Ascending aorta (tissue), 2 donors: ENCODE data around the gene OR52N4. TPM values are rescaled to one million over a fixed set of nuclear protein-coding genes. Genes with fewer than 3 reads are reported as not detected.

ENCODE experiments used
- DNase-seq, 2 donors: peaks; one replicate each; pipeline ENCODE4 v3.0.0-alpha.2; 2019; ENCODE audit warnings: low spot score in 2 of 2
- H3K27ac ChIP-seq, 2 donors: fragments of 200-600 bp; sonication (generic); one replicate each; pipeline ENCODE4 v1.5.1; 2016 to 2017; ENCODE audit warnings: mild to moderate bottlenecking in 1 of 2
- H3K27me3 ChIP-seq: fragments of 200-600 bp; sonication (generic); one replicate; pipeline ENCODE4 v1.5.1; 2017
- H3K36me3 ChIP-seq, 2 donors: fragments of 200-600 bp; sonication (generic); one replicate each; pipeline ENCODE4 v1.5.1; 2016
- H3K4me1 ChIP-seq, 2 donors: fragments of 200-600 bp; sonication (generic); one replicate each; pipeline ENCODE4 v1.5.1; 2016 to 2017; ENCODE audit warnings: mild to moderate bottlenecking in 1 of 2
- H3K4me3 ChIP-seq, 2 donors: fragments of 200-600 bp; sonication (generic); one replicate each; pipeline ENCODE4 v1.5.1; 2016 to 2017; ENCODE audit warnings: mild to moderate bottlenecking in 1 of 2
- H3K9me3 ChIP-seq, 2 donors: fragments of 200-600 bp; sonication (generic); one replicate each; pipeline ENCODE4 v1.5.1; 2016
- intact Hi-C: fragments of 100-400 bp; cut with DNase I; formaldehyde crosslinking; loops from one replicate; pipeline ENCODE4 v1.15.1; 2023
- total RNA-seq: library from RNA; depleted of rRNA; stranded (reverse); fragments of >200 nt; gene quantifications from one replicate; pipeline ENCODE4 v1.1.0, GENCODE V29; 2016
- TF ChIP-seq, protein P1 (sequence below), 3 experiments: fragments of 200-600 bp in 2 of 3; fragments of 450-650 bp in 1 of 3; sonication (generic) in 2 of 3; IDR thresholded peaks; one replicate each; pipeline ENCODE4 v1.5.1; 2016 to 2019; ENCODE audit warnings: antibody characterized with exemption in 3 of 3, mild to moderate bottlenecking in 1 of 3, moderate library complexity in 1 of 3

The OR52N4 gene
- total RNA-seq, 1 donor from 2014 or later = not detected

DNA sequence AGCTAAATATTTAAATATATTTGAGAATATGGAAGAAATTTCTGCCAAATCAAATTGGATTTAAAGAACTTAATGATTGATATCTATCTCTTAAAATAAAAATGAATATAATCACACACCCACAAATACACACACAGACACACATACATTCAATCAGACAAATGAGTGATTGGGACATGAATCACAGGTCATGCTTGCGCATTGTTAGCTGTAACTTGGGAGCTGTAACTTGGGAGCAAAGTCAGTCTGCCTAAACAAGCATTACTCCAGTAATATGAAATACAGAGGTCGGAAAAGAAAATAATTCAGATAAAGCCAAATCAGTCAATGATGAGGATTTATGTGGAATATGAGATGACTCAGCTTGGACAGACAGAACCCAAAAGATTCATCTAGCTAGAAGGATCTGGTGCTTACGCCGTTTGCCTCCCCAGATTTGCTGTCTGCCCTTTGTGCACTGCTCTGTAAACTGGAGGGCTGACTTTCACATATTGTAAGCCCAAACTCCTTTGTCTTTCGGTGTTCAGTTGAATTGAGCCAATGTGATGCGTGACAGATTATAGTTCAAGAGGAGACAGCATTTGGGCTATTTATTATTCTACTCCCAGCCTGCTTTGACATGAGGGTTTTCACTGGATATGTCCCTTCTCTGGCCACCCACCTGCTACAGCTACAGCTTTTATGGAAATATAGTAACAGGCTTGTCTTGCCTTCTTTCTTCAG lies 16.2 kb upstream of the OR52N4 start:
- no peak for DNase-seq

GRCh38 chr11:5738431-5738830 lies 15.6 kb upstream of the OR52N4 start:
- no peaks in the 10 kb centered on the region for H3K4me1 ChIP-seq
- H3K4me3 ChIP-seq = no peak overlapping the region
- no peak overlapping the region for H3K27ac ChIP-seq
- peaks cover 7% of the 10 kb centered on the region in 2 donors for H3K9me3 ChIP-seq
- no peaks in the 10 kb centered on the region for H3K27me3 ChIP-seq
- intact Hi-C loops = no loop called here
- no peak for DNase-seq
- TF ChIP-seq, protein P1, sequence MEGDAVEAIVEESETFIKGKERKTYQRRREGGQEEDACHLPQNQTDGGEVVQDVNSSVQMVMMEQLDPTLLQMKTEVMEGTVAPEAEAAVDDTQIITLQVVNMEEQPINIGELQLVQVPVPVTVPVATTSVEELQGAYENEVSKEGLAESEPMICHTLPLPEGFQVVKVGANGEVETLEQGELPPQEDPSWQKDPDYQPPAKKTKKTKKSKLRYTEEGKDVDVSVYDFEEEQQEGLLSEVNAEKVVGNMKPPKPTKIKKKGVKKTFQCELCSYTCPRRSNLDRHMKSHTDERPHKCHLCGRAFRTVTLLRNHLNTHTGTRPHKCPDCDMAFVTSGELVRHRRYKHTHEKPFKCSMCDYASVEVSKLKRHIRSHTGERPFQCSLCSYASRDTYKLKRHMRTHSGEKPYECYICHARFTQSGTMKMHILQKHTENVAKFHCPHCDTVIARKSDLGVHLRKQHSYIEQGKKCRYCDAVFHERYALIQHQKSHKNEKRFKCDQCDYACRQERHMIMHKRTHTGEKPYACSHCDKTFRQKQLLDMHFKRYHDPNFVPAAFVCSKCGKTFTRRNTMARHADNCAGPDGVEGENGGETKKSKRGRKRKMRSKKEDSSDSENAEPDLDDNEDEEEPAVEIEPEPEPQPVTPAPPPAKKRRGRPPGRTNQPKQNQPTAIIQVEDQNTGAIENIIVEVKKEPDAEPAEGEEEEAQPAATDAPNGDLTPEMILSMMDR (IDR thresholded peaks at IDR 0.05) = no peak
- H3K36me3 ChIP-seq = no peaks in the 10 kb centered on the region

More for the DNA sequence above, 16.2 kb upstream of the OR52N4 start:
- Histone ChIP-seq H3K27ac (no peak overlapping the region), H3K9me3 (peaks cover 7% of the 10 kb centered on the region in 2 donors), H3K27me3 (no peaks in the 10 kb centered on the region), H3K36me3 (no peaks in the 10 kb centered on the region), H3K4me1 (no peaks in the 10 kb centered on the region), H3K4me3 (no peak overlapping the region)
- intact Hi-C loops = no loop called here
- TF ChIP-seq, protein P1 (IDR thresholded peaks at IDR 0.05) = no peak

- Histone ChIP-seq H3K4me1 (no peaks in the 10 kb centered on the region), H3K9me3 (peaks cover 4 to 7% of the 10 kb centered on the region in 2 donors), H3K27me3 (no peaks in the 10 kb centered on the region), H3K36me3 (no peaks in the 10 kb centered on the region), H3K27ac (no peak overlapping the region), H3K4me3 (no peak overlapping the region)
- DNase-seq = no peak
- TF ChIP-seq, protein P1 (IDR thresholded peaks at IDR 0.05) = no peak
- intact Hi-C loops = no loop called here
Measured at GRCh38 chr11:5746614-5747013, 7.4 kb upstream of the OR52N4 start.

GRCh38 chr11:5749836-5750235 lies 4.2 kb upstream of the OR52N4 start:
- TF ChIP-seq, protein P1 (IDR thresholded peaks at IDR 0.05) = no peak
- Histone ChIP-seq H3K4me3 (no peak overlapping the region), H3K4me1 (no peaks in the 10 kb centered on the region), H3K9me3 (no peaks in the 10 kb centered on the region), H3K27me3 (no peaks in the 10 kb centered on the region), H3K27ac (no peak overlapping the region), H3K36me3 (no peaks in the 10 kb centered on the region)
- no peak for DNase-seq
- intact Hi-C loops = no loop called here

DNA sequence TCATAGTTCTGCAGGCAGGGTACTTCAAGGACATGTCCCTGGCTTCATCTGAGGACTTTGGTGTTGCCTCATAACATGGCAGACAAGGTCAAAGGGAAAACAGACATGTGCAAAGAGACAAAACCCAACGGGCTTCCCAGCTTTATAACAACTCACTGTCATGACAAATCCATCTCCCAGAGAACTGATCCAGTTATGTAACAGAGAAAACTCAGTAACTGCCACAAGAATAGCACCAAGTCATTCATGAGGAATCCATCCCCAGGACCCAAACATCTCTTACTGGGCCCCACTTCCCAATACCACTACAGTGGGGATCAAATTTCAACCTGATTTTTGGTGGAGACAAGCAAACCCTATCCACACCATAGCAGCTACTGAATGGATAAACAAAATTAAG lies 13.0 kb downstream of the OR52N4 start:
- TF ChIP-seq, protein P1 (IDR thresholded peaks at IDR 0.05) = no peak
- Histone ChIP-seq H3K9me3 (no peaks in the 10 kb centered on the region), H3K27ac (no peak overlapping the region), H3K36me3 (no peaks in the 10 kb centered on the region), H3K27me3 (no peaks in the 10 kb centered on the region), H3K4me1 (no peaks in the 10 kb centered on the region), H3K4me3 (no peak overlapping the region)
- no peak for DNase-seq
- intact Hi-C loops = no loop called here
